ENCODE measurements around the gene GPR108. TPM values are rescaled to one million over a fixed set of nuclear protein-coding genes. Genes with fewer than 3 reads are reported as not detected.

GPR108 gene
- total and polyA plus RNA-seq, 2 of the 13 experiments (the other 11 are each of a cell fraction or from before 2014, with no cell fraction given) = 36.4 to 63.0 TPM

DNA sequence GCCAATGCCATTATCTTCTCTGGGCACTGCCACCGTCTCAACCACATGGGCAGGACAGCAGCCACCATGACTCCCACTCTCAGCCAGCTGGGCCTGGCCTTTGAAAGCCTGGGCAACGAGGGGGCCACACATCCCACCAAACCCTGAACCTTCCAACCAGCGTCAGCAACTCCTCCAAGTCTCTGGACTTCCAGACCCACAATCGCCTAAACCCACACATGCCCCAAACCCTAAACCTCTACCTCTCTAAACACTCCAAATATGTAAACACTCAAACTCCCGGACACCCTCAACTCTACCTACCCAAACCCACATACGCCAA is 17.9 kb downstream of the GPR108 start (continued):
- TF ChIP-seq, protein P1, sequence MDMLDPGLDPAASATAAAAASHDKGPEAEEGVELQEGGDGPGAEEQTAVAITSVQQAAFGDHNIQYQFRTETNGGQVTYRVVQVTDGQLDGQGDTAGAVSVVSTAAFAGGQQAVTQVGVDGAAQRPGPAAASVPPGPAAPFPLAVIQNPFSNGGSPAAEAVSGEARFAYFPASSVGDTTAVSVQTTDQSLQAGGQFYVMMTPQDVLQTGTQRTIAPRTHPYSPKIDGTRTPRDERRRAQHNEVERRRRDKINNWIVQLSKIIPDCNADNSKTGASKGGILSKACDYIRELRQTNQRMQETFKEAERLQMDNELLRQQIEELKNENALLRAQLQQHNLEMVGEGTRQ (IDR thresholded peaks at IDR 0.05; ENCODE audit: low read depth, low read length) = no peak
- TF ChIP-seq, protein P1 (CRISPR knock-in tag; IDR thresholded peaks at IDR 0.05; ENCODE audit: borderline replicate concordance) = no peak
- no peak for TF ChIP-seq MYNN (CRISPR knock-in tag; IDR thresholded peaks at IDR 0.05; ENCODE audit: low read depth)
- TF ChIP-seq ZFY (CRISPR knock-in tag; IDR thresholded peaks at IDR 0.05) = no peak
- no peak for TF ChIP-seq TOPORS (CRISPR knock-in tag; IDR thresholded peaks at IDR 0.05)
- TF ChIP-seq, protein P2, sequence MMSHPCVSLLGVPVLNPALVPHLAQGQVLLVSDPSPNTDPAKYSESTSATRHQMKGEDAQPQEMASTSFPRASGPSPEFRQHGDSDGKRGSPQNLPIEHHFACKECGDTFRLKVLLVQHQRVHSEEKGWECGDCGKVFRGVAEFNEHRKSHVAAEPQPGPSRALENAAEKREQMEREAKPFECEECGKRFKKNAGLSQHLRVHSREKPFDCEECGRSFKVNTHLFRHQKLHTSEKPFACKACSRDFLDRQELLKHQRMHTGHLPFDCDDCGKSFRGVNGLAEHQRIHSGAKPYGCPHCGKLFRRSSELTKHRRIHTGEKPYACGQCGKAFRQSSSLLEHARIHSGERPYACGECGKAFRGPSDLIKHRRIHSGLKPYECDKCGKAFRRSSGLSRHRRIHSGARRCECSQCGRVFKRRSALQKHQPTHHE (CRISPR knock-in tag; IDR thresholded peaks at IDR 0.05; ENCODE audit: borderline replicate concordance) = 0 out of 2 replicates have a peak, but pooled peaks have one; percentile 52
- no peak for TF ChIP-seq ZNF296 (CRISPR knock-in tag; conservative IDR thresholded peaks at IDR 0.05)
- TF ChIP-seq ZNF180 (CRISPR knock-in tag; IDR thresholded peaks at IDR 0.05; ENCODE audit: borderline replicate concordance, low read depth) = no peak
- no peak for TF ChIP-seq ZFAT (CRISPR knock-in tag; conservative IDR thresholded peaks at IDR 0.05)
- TF ChIP-seq TGIF2 (CRISPR knock-in tag; IDR thresholded peaks at IDR 0.05) = no peak
- TF ChIP-seq, protein P3, sequence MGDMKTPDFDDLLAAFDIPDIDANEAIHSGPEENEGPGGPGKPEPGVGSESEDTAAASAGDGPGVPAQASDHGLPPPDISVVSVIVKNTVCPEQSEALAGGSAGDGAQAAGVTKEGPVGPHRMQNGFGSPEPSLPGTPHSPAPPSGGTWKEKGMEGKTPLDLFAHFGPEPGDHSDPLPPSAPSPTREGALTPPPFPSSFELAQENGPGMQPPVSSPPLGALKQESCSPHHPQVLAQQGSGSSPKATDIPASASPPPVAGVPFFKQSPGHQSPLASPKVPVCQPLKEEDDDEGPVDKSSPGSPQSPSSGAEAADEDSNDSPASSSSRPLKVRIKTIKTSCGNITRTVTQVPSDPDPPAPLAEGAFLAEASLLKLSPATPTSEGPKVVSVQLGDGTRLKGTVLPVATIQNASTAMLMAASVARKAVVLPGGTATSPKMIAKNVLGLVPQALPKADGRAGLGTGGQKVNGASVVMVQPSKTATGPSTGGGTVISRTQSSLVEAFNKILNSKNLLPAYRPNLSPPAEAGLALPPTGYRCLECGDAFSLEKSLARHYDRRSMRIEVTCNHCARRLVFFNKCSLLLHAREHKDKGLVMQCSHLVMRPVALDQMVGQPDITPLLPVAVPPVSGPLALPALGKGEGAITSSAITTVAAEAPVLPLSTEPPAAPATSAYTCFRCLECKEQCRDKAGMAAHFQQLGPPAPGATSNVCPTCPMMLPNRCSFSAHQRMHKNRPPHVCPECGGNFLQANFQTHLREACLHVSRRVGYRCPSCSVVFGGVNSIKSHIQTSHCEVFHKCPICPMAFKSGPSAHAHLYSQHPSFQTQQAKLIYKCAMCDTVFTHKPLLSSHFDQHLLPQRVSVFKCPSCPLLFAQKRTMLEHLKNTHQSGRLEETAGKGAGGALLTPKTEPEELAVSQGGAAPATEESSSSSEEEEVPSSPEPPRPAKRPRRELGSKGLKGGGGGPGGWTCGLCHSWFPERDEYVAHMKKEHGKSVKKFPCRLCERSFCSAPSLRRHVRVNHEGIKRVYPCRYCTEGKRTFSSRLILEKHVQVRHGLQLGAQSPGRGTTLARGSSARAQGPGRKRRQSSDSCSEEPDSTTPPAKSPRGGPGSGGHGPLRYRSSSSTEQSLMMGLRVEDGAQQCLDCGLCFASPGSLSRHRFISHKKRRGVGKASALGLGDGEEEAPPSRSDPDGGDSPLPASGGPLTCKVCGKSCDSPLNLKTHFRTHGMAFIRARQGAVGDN (CRISPR knock-in tag; IDR thresholded peaks at IDR 0.05) = peak; percentile 65; the same call in 1 of the 2 replicates
- TF ChIP-seq ZNF468 (CRISPR knock-in tag; IDR thresholded peaks at IDR 0.05) = no peak
- TF ChIP-seq CENPT (CRISPR knock-in tag; IDR thresholded peaks at IDR 0.05; ENCODE audit: low read depth) = no peak
- TF ChIP-seq, protein P4, sequence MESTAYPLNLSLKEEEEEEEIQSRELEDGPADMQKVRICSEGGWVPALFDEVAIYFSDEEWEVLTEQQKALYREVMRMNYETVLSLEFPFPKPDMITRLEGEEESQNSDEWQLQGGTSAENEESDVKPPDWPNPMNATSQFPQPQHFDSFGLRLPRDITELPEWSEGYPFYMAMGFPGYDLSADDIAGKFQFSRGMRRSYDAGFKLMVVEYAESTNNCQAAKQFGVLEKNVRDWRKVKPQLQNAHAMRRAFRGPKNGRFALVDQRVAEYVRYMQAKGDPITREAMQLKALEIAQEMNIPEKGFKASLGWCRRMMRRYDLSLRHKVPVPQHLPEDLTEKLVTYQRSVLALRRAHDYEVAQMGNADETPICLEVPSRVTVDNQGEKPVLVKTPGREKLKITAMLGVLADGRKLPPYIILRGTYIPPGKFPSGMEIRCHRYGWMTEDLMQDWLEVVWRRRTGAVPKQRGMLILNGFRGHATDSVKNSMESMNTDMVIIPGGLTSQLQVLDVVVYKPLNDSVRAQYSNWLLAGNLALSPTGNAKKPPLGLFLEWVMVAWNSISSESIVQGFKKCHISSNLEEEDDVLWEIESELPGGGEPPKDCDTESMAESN (CRISPR knock-in tag; conservative IDR thresholded peaks at IDR 0.05) = no peak
- no peak for TF ChIP-seq TMF1 (CRISPR knock-in tag; IDR thresholded peaks at IDR 0.05; ENCODE audit: low read depth)
- no peak for TF ChIP-seq GLI4 (CRISPR knock-in tag; IDR thresholded peaks at IDR 0.05; ENCODE audit: borderline replicate concordance)
- no peak for TF ChIP-seq NFE2L1 (CRISPR knock-in tag; IDR thresholded peaks at IDR 0.05; ENCODE audit: borderline replicate concordance)
- no peak for TF ChIP-seq FOXK1 (CRISPR knock-in tag; IDR thresholded peaks at IDR 0.05; ENCODE audit: borderline replicate concordance, low read depth)
- no peak for TF ChIP-seq TOE1 (CRISPR knock-in tag; IDR thresholded peaks at IDR 0.05)
- 0 out of 2 replicates have a peak, but pooled peaks have one; percentile 1 for TF ChIP-seq MAFG (CRISPR knock-in tag; IDR thresholded peaks at IDR 0.05)
- no peak for TF ChIP-seq ZNF326 (CRISPR knock-in tag; IDR thresholded peaks at IDR 0.05; ENCODE audit: borderline replicate concordance)
